AG09309 (cell line): ENCODE results near the gene DHRS7.
A peak's percentile ranks its signal among the peaks of the same experiment; 100 is the strongest.
"Not testable (repeated sequence)": the region's sequence is repeated elsewhere in the genome, so short reads cannot be mapped to it uniquely, and the experiment has no call there.

Experiments
- DNase-seq: peaks from one replicate; pipeline ENCODE4 v3.0.0-alpha.2; 2010; ENCODE audit warnings: low read depth
- H3K4me3 ChIP-seq: 2 replicates; pipeline ENCODE4 v1.5.1; 2011; ENCODE audit warnings: mild to moderate bottlenecking, low read depth, low read length, moderate library complexity; ENCODE audit not compliant: control insufficient read depth
- TF ChIP-seq, protein P1 (sequence below): IDR thresholded peaks from 2 replicates; pipeline ENCODE4 v1.5.1; 2011; ENCODE audit warnings: mild to moderate bottlenecking, low read depth, low read length, inconsistent platforms; ENCODE audit not compliant: insufficient read depth, control insufficient read depth; ENCODE audit errors: missing control alignments

Gene DHRS7

DNA sequence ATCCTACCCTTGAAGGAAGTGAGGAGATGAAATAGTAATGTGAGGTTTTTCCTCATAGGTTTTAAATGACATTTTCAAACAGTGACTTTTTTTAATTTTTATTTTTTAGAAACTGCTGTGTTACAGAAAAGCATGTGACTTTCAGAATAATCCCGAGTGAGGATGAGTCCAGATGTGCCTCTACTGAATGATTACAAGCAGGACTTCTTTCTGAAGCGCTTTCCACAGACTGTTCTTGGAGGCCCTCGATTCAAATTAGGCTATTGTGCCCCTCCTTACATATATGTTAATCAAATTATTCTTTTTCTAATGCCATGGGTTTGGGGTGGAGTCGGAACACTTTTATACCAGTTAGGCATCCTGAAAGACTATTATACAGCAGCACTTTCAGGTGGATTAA is 57.7 kb downstream of the DHRS7 start:
- no peak overlapping the region for H3K4me3 ChIP-seq
- TF ChIP-seq, protein P1, sequence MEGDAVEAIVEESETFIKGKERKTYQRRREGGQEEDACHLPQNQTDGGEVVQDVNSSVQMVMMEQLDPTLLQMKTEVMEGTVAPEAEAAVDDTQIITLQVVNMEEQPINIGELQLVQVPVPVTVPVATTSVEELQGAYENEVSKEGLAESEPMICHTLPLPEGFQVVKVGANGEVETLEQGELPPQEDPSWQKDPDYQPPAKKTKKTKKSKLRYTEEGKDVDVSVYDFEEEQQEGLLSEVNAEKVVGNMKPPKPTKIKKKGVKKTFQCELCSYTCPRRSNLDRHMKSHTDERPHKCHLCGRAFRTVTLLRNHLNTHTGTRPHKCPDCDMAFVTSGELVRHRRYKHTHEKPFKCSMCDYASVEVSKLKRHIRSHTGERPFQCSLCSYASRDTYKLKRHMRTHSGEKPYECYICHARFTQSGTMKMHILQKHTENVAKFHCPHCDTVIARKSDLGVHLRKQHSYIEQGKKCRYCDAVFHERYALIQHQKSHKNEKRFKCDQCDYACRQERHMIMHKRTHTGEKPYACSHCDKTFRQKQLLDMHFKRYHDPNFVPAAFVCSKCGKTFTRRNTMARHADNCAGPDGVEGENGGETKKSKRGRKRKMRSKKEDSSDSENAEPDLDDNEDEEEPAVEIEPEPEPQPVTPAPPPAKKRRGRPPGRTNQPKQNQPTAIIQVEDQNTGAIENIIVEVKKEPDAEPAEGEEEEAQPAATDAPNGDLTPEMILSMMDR = no peak
- no peak for DNase-seq

DNA sequence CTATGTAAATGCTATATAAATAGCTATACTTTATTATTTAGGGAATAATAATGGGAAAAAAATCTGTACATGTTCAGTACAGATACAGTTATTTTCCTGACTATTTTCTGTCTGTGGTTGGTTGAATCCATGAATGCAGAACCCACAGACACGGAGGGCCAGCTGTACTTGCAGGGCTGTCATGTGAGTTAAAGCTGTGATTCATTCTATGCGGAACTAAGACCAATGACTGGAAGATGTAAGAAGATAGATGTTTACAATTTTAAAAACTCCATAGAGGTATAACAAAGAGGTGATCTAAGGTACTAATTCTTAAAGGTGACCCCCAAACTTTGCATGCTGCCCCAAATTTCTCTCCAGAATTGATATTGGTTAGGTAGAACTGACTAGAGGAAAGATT is 58.9 kb downstream of the DHRS7 start:
- TF ChIP-seq, protein P1 = no peak
- peak; percentile 28 for DNase-seq
- H3K4me3 ChIP-seq = no peak overlapping the region

DNA sequence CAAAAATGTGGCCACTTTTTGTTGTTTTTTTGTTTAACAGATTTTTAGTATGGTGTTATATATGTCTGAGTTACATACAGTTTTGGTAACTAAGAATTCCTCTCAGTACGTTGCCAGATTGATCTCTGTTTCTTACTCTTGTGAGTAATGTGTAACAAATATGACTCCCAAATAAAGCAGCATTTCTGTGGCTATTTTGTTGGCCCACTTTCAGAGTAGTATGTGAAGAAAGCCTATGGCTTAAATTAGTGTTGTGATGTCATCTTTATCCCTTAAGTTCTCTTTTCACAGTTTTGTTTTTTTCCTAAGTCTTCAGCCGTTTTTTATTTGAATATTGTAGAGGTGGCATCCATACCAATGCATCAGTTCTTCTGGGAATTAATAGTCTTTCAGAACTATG is 62.8 kb downstream of the DHRS7 start:
- H3K4me3 ChIP-seq = no peak overlapping the region
- peak; percentile 57 for DNase-seq
- TF ChIP-seq, protein P1 = no peak

DNA sequence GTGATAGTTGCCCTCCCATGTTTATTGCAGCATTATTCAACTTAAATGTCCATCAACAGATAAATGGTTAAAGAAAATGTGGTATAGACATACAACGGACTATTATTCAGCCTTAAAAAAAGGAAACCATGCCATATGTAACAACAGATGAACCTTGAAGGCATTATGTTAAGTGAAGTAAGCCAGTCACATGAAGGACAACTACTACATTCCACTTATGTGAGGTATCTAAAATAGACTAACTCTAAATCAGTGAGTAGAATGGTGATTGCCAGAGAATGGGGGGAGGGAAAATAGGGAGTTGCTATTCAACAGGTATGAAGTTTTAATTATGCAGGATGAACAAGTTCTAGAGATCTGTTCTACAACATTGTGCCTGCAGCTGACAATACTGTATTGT is 63.4 kb downstream of the DHRS7 start:
- DNase-seq = no peak
- H3K4me3 ChIP-seq = no peak overlapping the region
- TF ChIP-seq, protein P1 = no peak

DNA sequence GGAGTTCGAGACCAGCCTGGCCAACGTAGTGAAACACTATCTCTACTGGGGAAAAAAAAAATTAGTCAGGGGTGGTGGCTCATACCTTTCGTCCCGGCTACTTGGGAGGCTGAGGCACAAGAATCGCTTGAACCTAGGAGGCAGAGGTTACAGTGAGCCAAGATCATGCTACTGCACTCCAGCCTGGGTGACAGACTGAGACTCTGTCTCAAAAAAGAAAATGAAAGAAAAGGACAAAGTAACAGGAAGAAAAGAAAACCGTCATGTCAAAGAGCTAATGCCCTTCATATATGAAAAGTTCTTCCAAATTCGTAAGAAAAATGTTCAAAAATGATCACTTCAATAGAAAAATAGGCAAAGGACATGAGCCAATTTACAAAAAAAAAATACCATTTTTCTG is 65.3 kb downstream of the DHRS7 start:
- DNase-seq, H3K4me3 ChIP-seq: not testable (repeated sequence)

DNA sequence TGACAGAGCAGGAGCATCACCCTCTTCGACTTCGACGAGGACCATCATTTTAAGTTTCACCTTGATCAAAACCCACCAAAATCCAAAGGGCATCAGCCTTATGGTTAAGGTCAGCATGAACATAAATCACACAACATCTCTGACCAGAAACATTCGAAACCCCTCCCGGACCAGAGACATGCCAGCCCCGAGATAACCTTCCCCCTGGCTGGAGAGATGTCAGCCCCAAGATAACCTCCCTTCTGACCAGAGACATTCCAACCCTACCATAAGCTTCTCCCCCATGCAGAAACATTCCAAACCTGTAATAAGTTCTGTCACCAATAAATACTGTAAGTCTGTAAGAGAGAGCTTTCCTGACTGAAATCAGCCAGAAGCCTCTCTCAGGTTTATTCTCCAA is 67.2 kb downstream of the DHRS7 start:
- TF ChIP-seq, protein P1 = no peak
- no peak overlapping the region for H3K4me3 ChIP-seq
- no peak for DNase-seq

DNA sequence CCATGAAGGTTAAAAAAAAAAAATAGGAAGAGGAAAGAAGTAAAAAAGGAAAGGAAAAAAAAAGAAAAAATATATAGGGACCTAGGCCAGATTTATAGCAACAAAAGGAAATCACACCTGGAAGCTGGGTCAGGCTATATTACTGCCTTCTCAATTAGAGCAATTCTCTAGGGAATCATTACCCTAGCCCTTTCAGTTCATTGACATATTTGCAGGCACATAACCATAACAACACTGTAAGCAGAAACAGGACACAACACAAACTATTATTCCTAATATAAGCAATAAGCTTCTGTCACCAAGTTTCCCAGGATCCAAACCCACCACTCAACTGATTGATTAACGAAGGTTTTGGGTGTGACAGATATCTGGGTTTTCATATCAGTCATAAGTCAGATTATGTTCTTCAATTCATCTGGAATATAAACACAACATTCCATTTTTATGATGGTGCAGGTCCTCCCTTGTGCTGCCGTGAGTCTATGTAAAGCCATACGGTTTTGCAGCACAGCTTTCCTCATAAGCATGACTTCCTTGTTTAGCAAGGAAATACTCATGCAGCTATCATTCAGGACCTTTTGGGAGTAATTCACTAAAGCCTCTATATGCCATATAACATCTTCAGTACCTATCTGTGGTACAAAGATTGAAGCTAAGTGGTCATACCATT is 69.3 kb downstream of the DHRS7 start:
- H3K4me3 ChIP-seq = no peak overlapping the region
- no peak for DNase-seq
- TF ChIP-seq, protein P1 = no peak
